Neural cell (in vitro differentiated cells): ENCODE results near the gene SLC10A3.

Experiments used
- EP300 ChIP-seq: fragments of 450-650 bp; conservative IDR thresholded peaks from 2 replicates; pipeline ENCODE4 v1.6.1; 2014; ENCODE audit warnings: antibody characterized with exemption, mild to moderate bottlenecking, moderate library complexity; ENCODE audit not compliant: poor library complexity, severe bottlenecking
- EZH2 ChIP-seq: fragments of 200-600, 300-800 bp; shearing (Covaris generic), sonication (generic); IDR thresholded peaks from 2 replicates; pipeline ENCODE4 v1.6.1; 2014; ENCODE audit warnings: antibody characterized with exemption, low read length, borderline replicate concordance, mild to moderate bottlenecking; ENCODE audit not compliant: insufficient read depth, poor library complexity, severe bottlenecking
- POLR2AphosphoS5 ChIP-seq: IDR thresholded peaks from 2 replicates; pipeline ENCODE4 v1.6.1; 2012
- TF ChIP-seq, protein P1 (sequence below): IDR thresholded peaks from 2 replicates; pipeline ENCODE4 v1.6.1; 2012; ENCODE audit warnings: borderline replicate concordance
- TF ChIP-seq, protein P2 (sequence below): fragments of 450-650 bp; IDR thresholded peaks from 2 replicates; pipeline ENCODE4 v1.5.1; 2014; ENCODE audit warnings: antibody characterized with exemption, mild to moderate bottlenecking, moderate library complexity; ENCODE audit not compliant: poor library complexity, severe bottlenecking

DNA sequence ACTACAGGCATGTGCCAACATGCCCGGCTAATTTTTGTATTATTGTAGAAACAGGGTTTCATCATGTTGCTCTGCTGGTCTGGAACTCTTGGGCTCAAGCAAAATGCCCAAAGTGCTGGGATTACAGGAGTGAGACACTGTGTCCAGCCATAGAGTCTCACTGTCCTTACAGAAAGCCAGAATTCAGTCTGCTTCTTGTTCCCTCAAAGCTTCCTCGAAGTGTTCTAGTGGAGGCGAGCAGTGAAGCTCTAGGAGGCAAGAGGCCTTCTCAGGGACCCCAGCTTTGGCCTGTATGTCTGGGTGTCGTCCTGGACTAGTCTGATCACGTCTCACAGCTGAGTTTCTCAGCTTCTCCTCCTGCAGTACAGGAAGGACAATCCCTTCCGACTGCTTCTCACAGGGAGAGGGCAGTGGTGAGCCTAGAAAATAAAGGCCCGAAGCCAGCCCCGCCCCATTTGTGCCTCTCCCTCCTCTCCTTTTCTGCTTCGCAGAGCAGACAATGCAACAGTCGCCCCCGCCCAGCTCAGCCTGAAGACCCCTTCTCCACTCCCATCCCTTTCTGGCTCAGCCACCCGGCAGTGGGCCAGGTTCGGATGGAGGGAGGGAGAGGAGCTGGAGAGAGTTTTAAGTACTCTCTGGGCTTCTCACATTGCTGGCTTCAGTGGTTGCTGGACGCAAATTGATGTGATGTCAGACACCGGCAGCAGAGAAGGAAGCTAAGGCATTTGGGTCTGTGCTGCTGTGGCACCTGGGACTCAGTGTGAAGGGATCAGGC is 36.7 kb upstream of the SLC10A3 start:
- TF ChIP-seq, protein P1, sequence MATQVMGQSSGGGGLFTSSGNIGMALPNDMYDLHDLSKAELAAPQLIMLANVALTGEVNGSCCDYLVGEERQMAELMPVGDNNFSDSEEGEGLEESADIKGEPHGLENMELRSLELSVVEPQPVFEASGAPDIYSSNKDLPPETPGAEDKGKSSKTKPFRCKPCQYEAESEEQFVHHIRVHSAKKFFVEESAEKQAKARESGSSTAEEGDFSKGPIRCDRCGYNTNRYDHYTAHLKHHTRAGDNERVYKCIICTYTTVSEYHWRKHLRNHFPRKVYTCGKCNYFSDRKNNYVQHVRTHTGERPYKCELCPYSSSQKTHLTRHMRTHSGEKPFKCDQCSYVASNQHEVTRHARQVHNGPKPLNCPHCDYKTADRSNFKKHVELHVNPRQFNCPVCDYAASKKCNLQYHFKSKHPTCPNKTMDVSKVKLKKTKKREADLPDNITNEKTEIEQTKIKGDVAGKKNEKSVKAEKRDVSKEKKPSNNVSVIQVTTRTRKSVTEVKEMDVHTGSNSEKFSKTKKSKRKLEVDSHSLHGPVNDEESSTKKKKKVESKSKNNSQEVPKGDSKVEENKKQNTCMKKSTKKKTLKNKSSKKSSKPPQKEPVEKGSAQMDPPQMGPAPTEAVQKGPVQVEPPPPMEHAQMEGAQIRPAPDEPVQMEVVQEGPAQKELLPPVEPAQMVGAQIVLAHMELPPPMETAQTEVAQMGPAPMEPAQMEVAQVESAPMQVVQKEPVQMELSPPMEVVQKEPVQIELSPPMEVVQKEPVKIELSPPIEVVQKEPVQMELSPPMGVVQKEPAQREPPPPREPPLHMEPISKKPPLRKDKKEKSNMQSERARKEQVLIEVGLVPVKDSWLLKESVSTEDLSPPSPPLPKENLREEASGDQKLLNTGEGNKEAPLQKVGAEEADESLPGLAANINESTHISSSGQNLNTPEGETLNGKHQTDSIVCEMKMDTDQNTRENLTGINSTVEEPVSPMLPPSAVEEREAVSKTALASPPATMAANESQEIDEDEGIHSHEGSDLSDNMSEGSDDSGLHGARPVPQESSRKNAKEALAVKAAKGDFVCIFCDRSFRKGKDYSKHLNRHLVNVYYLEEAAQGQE, result peak; percentile 31
- no peak for TF ChIP-seq EP300
- no peak for TF ChIP-seq EZH2
- TF ChIP-seq, protein P2, sequence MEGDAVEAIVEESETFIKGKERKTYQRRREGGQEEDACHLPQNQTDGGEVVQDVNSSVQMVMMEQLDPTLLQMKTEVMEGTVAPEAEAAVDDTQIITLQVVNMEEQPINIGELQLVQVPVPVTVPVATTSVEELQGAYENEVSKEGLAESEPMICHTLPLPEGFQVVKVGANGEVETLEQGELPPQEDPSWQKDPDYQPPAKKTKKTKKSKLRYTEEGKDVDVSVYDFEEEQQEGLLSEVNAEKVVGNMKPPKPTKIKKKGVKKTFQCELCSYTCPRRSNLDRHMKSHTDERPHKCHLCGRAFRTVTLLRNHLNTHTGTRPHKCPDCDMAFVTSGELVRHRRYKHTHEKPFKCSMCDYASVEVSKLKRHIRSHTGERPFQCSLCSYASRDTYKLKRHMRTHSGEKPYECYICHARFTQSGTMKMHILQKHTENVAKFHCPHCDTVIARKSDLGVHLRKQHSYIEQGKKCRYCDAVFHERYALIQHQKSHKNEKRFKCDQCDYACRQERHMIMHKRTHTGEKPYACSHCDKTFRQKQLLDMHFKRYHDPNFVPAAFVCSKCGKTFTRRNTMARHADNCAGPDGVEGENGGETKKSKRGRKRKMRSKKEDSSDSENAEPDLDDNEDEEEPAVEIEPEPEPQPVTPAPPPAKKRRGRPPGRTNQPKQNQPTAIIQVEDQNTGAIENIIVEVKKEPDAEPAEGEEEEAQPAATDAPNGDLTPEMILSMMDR, result peak; percentile 68
- TF ChIP-seq POLR2AphosphoS5, result peak; percentile 46
